Measurements from ENCODE around the gene HUS1B.
"Not testable (repeated sequence)": the region's sequence is repeated elsewhere in the genome, so short reads cannot be mapped to it uniquely, and the experiment has no call there.

Gene HUS1B

GRCh38 chr6:665403-666267, 8.7 kb upstream of the HUS1B start:
- DNase-seq (ENCODE audit: low spot score): no peak
- no peak for TF ChIP-seq CTCF (IDR thresholded peaks at IDR 0.05; ENCODE audit: extremely low read depth, insufficient read depth, missing control alignments)
- in situ Hi-C loops (cut with MboI; ENCODE audit: low pct_unique_long_range_greater_than_20kb, low sequenced_read_pairs, unreplicated experiment): no loop called here

GRCh38 chr6:663788-664187, 6.9 kb upstream of the HUS1B start:
- DNase-seq (ENCODE audit: low spot score); in situ Hi-C loops (cut with MboI; ENCODE audit: low pct_unique_long_range_greater_than_20kb, low sequenced_read_pairs, unreplicated experiment): not testable (repeated sequence)

- no peak for TF ChIP-seq CTCF (IDR thresholded peaks at IDR 0.05; ENCODE audit: extremely low read depth, insufficient read depth, missing control alignments)
- DNase-seq (ENCODE audit: low spot score): no peak
- in situ Hi-C loops (cut with MboI; ENCODE audit: low pct_unique_long_range_greater_than_20kb, low sequenced_read_pairs, unreplicated experiment): no loop called here
These were observed 3.0 kb upstream of the HUS1B start for GRCh38 chr6:659716-660581.

- DNase-seq (ENCODE audit: low spot score): no peak
- in situ Hi-C loops (cut with MboI; ENCODE audit: low pct_unique_long_range_greater_than_20kb, low sequenced_read_pairs, unreplicated experiment): no loop called here
- no peak for TF ChIP-seq CTCF (IDR thresholded peaks at IDR 0.05; ENCODE audit: extremely low read depth, insufficient read depth, missing control alignments)
These were observed 1.3 kb upstream of the HUS1B start for GRCh38 chr6:658244-658643.

GRCh38 chr6:657743-658142, 843 bp upstream of the HUS1B start:
- TF ChIP-seq CTCF (IDR thresholded peaks at IDR 0.05; ENCODE audit: extremely low read depth, insufficient read depth, missing control alignments): no peak
- in situ Hi-C loops (cut with MboI; ENCODE audit: low pct_unique_long_range_greater_than_20kb, low sequenced_read_pairs, unreplicated experiment): no loop called here
- DNase-seq (ENCODE audit: low spot score): no peak

GRCh38 chr6:654136-654535, 2.8 kb downstream of the HUS1B start:
- in situ Hi-C loops (cut with MboI; ENCODE audit: low pct_unique_long_range_greater_than_20kb, low sequenced_read_pairs, unreplicated experiment): no loop called here
- DNase-seq (ENCODE audit: low spot score): no peak
- TF ChIP-seq CTCF (IDR thresholded peaks at IDR 0.05; ENCODE audit: extremely low read depth, insufficient read depth, missing control alignments): no peak

- TF ChIP-seq CTCF (IDR thresholded peaks at IDR 0.05; ENCODE audit: extremely low read depth, insufficient read depth, missing control alignments): no peak
- no peak for DNase-seq (ENCODE audit: low spot score)
- in situ Hi-C loops (cut with MboI; ENCODE audit: low pct_unique_long_range_greater_than_20kb, low sequenced_read_pairs, unreplicated experiment): no loop called here
These were observed 4.0 kb downstream of the HUS1B start for GRCh38 chr6:652865-653264.
